Kidney epithelial cell (primary cell): ENCODE results near the gene ZMYND15. TPM values are rescaled to one million over a fixed set of nuclear protein-coding genes. Genes with fewer than 3 reads are reported as not detected.

Experiments used
- DNase-seq: peaks from one replicate; pipeline ENCODE4 v3.0.0-alpha.2; 2010; ENCODE audit warnings: low read depth
- H3K27me3 ChIP-seq: 2 replicates; pipeline ENCODE4 v1.6.0; 2011; ENCODE audit warnings: low read length; ENCODE audit not compliant: control insufficient read depth, insufficient read depth
- H3K36me3 ChIP-seq: 2 replicates; pipeline ENCODE4 v1.5.1; 2011; ENCODE audit warnings: low read length; ENCODE audit not compliant: control insufficient read depth, insufficient read depth
- H3K4me3 ChIP-seq: 2 replicates; pipeline ENCODE4 v1.5.1; 2011; ENCODE audit warnings: low read depth, mild to moderate bottlenecking, control low read depth, low read length
- CTCF ChIP-seq: IDR thresholded peaks from 2 replicates; pipeline ENCODE4 v1.5.1; 2011; ENCODE audit warnings: mild to moderate bottlenecking, moderate library complexity, low read length, control low read depth, inconsistent platforms; ENCODE audit not compliant: insufficient read depth, poor library complexity, severe bottlenecking
- total RNA-seq: library from RNA; depleted of rRNA; stranded (reverse); fragments of >200 nt; gene quantifications from 2 replicates; pipeline ENCODE4 v1.2.3, GENCODE V29; 2015

ZMYND15 gene
- total RNA-seq, 1 donor from 2014 or later = 1.4 TPM

GRCh38 chr17:4788159-4788806 lies 48.6 kb downstream of the ZMYND15 start:
- no peak for TF ChIP-seq CTCF
- Histone ChIP-seq H3K4me3 (no peak overlapping the region), H3K36me3 (no peaks in the 10 kb centered on the region), H3K27me3 (peaks cover 45% of the 10 kb centered on the region)
- no peak for DNase-seq

GRCh38 chr17:4788807-4789700 lies 49.4 kb downstream of the ZMYND15 start, which contains the start of gene GLTPD2:
GLTPD2 (plus strand) TSS chr17:4788964; CDS start chr17:4789012, 48 bp downstream.
- DNase-seq = no peak

DNA sequence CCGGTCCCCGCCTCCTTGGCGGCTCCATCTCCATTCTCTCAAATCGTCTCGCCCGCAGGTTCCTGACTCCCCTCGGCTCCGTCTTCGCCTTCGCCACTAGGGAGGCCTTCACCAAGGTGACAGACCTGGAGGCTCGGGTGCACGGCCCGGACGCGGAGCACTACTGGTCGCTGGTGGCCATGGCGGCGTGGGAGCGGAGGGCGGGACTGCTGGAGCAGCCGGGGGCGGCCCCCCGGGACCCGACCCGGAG lies 50.0 kb downstream of the ZMYND15 start:
- no peaks in the 10 kb centered on the region for H3K36me3 ChIP-seq
- TF ChIP-seq CTCF = no peak
- no peak for DNase-seq

More at GRCh38 chr17:4788807-4789700, 49.4 kb downstream of the ZMYND15 start, which contains the start of gene GLTPD2:
- no peak for TF ChIP-seq CTCF
- Histone ChIP-seq H3K4me3 (peak within 1 kb of the TSS; percentile 62), H3K36me3 (no peaks in the 10 kb centered on the region), H3K27me3 (peaks cover 39% of the 10 kb centered on the region)

GRCh38 chr17:4789951-4790704 lies 50.5 kb downstream of the ZMYND15 start:
- H3K4me3 ChIP-seq = peak overlapping the region; percentile 62
- H3K27me3 ChIP-seq = peaks cover 31% of the 10 kb centered on the region
- no peak for DNase-seq
- H3K36me3 ChIP-seq = no peaks in the 10 kb centered on the region
- peak; percentile 44 for TF ChIP-seq CTCF

More for the DNA sequence above, 50.0 kb downstream of the ZMYND15 start:
- H3K4me3 ChIP-seq = peak overlapping the region; percentile 62
- H3K27me3 ChIP-seq = peaks cover 34% of the 10 kb centered on the region

GRCh38 chr17:4790705-4791088 lies 51.1 kb downstream of the ZMYND15 start:
- peak overlapping the region; percentile 62 for H3K4me3 ChIP-seq
- peaks cover 25% of the 10 kb centered on the region for H3K27me3 ChIP-seq
- no peaks in the 10 kb centered on the region for H3K36me3 ChIP-seq
- TF ChIP-seq CTCF = no peak
- DNase-seq = no peak
